Measurements from ENCODE around the gene NSG1. TPM values are rescaled to one million over a fixed set of nuclear protein-coding genes. Genes with fewer than 3 reads are reported as not detected.

Gene NSG1
- total and polyA plus RNA-seq, 2 donors, result 2.6 to 7.6 TPM

- no peaks in the 10 kb centered on the region for H3K27me3 ChIP-seq (ENCODE audit: control insufficient read depth in 2 of 2, insufficient read depth in 1 of 2, low read length in 1 of 2)
- DNase-seq (ENCODE audit: low read depth in 6 of 9, low spot score in 9 of 9), result no peak
- H3K4me1 ChIP-seq (ENCODE audit: control insufficient read depth in 2 of 2, insufficient read depth in 2 of 2, low read length in 2 of 2), result no peaks in the 10 kb centered on the region
- H3K27ac ChIP-seq (ENCODE audit: low read depth in 1 of 2, low read length in 1 of 2), result no peak overlapping the region
- 96% methylated on average over 5 of the region's 5 CpGs for WGBS
- no peak overlapping the region for H3K4me3 ChIP-seq (ENCODE audit: low read length in 2 of 2)
- H3K9me3 ChIP-seq (ENCODE audit: control insufficient read depth in 2 of 2, insufficient read depth in 1 of 2, low read length in 1 of 2), result no peaks in the 10 kb centered on the region
- peaks cover 28 to 40% of the 10 kb centered on the region in 2 donors for H3K36me3 ChIP-seq (ENCODE audit: control insufficient read depth in 2 of 2, insufficient read depth in 2 of 2, low read length in 1 of 2)
Measured at GRCh38 chr4:4455210-4455865, 68.4 kb downstream of the NSG1 start.

- WGBS, result 99% methylated on average over 7 of the region's 7 CpGs
- H3K4me3 ChIP-seq (ENCODE audit: low read length in 2 of 2), result no peak overlapping the region
- no peak overlapping the region for H3K27ac ChIP-seq (ENCODE audit: low read depth in 1 of 2, low read length in 1 of 2)
- no peak for DNase-seq (ENCODE audit: low read depth in 6 of 9, low spot score in 9 of 9)
- no peaks in the 10 kb centered on the region for H3K9me3 ChIP-seq (ENCODE audit: control insufficient read depth in 2 of 2, insufficient read depth in 1 of 2, low read length in 1 of 2)
- peaks cover 28 to 40% of the 10 kb centered on the region in 2 donors for H3K36me3 ChIP-seq (ENCODE audit: control insufficient read depth in 2 of 2, insufficient read depth in 2 of 2, low read length in 1 of 2)
- peaks cover under 1% of the 10 kb centered on the region in 2 donors for H3K4me1 ChIP-seq (ENCODE audit: control insufficient read depth in 2 of 2, insufficient read depth in 2 of 2, low read length in 2 of 2)
- no peaks in the 10 kb centered on the region for H3K27me3 ChIP-seq (ENCODE audit: control insufficient read depth in 2 of 2, insufficient read depth in 1 of 2, low read length in 1 of 2)
Measured at GRCh38 chr4:4456351-4456750, 69.4 kb downstream of the NSG1 start.

GRCh38 chr4:4456816-4457578, 70.1 kb downstream of the NSG1 start:
- WGBS, result 98% methylated on average over 8 of the region's 8 CpGs
- no peak overlapping the region for H3K27ac ChIP-seq (ENCODE audit: low read depth in 1 of 2, low read length in 1 of 2)
- H3K4me1 ChIP-seq (ENCODE audit: control insufficient read depth in 2 of 2, insufficient read depth in 2 of 2, low read length in 2 of 2), result peaks cover 7% of the 10 kb centered on the region in 2 donors
- DNase-seq (ENCODE audit: low read depth in 6 of 9, low spot score in 9 of 9), result no peak
- H3K9me3 ChIP-seq (ENCODE audit: control insufficient read depth in 2 of 2, insufficient read depth in 1 of 2, low read length in 1 of 2), result no peaks in the 10 kb centered on the region
- H3K36me3 ChIP-seq (ENCODE audit: control insufficient read depth in 2 of 2, insufficient read depth in 2 of 2, low read length in 1 of 2), result peaks cover 28 to 40% of the 10 kb centered on the region in 2 donors
- H3K27me3 ChIP-seq (ENCODE audit: control insufficient read depth in 2 of 2, insufficient read depth in 1 of 2, low read length in 1 of 2), result no peaks in the 10 kb centered on the region
- no peak overlapping the region for H3K4me3 ChIP-seq (ENCODE audit: low read length in 2 of 2)

- Histone ChIP-seq H3K9me3 (ENCODE audit: control insufficient read depth in 2 of 2, insufficient read depth in 1 of 2, low read length in 1 of 2) (no peaks in the 10 kb centered on the region), H3K4me3 (ENCODE audit: low read length in 2 of 2) (no peak overlapping the region), H3K4me1 (ENCODE audit: control insufficient read depth in 2 of 2, insufficient read depth in 2 of 2, low read length in 2 of 2) (peaks cover 8 to 17% of the 10 kb centered on the region in 2 donors), H3K27me3 (ENCODE audit: control insufficient read depth in 2 of 2, insufficient read depth in 1 of 2, low read length in 1 of 2) (no peaks in the 10 kb centered on the region), H3K36me3 (ENCODE audit: control insufficient read depth in 2 of 2, insufficient read depth in 2 of 2, low read length in 1 of 2) (peaks cover 25 to 35% of the 10 kb centered on the region in 2 donors), H3K27ac (ENCODE audit: low read depth in 1 of 2, low read length in 1 of 2) (no peak overlapping the region)
- no peak for DNase-seq (ENCODE audit: low read depth in 6 of 9, low spot score in 9 of 9)
- 86% methylated on average over 5 of the region's 5 CpGs for WGBS
Measured at GRCh38 chr4:4457803-4458553, 71.1 kb downstream of the NSG1 start.

GRCh38 chr4:4459181-4459580, 72.3 kb downstream of the NSG1 start:
- H3K36me3 ChIP-seq (ENCODE audit: control insufficient read depth in 2 of 2, insufficient read depth in 2 of 2, low read length in 1 of 2), result peaks cover 25 to 33% of the 10 kb centered on the region in 2 donors

GRCh38 chr4:4460759-4461158, 73.9 kb downstream of the NSG1 start:
- no peak overlapping the region for H3K4me3 ChIP-seq (ENCODE audit: low read length in 2 of 2)
- WGBS, result 98% methylated on average over 6 of the region's 6 CpGs
- no peaks in the 10 kb centered on the region for H3K27me3 ChIP-seq (ENCODE audit: control insufficient read depth in 2 of 2, insufficient read depth in 1 of 2, low read length in 1 of 2)
- no peak overlapping the region for H3K27ac ChIP-seq (ENCODE audit: low read depth in 1 of 2, low read length in 1 of 2)
- H3K4me1 ChIP-seq (ENCODE audit: control insufficient read depth in 2 of 2, insufficient read depth in 2 of 2, low read length in 2 of 2), result peaks cover 8 to 17% of the 10 kb centered on the region in 2 donors
- H3K9me3 ChIP-seq (ENCODE audit: control insufficient read depth in 2 of 2, insufficient read depth in 1 of 2, low read length in 1 of 2), result no peaks in the 10 kb centered on the region
- peaks cover 24 to 25% of the 10 kb centered on the region in 2 donors for H3K36me3 ChIP-seq (ENCODE audit: control insufficient read depth in 2 of 2, insufficient read depth in 2 of 2, low read length in 1 of 2)
- no peak for DNase-seq (ENCODE audit: low read depth in 6 of 9, low spot score in 9 of 9)

More at GRCh38 chr4:4459181-4459580, 72.3 kb downstream of the NSG1 start:
- no peak overlapping the region for H3K4me3 ChIP-seq (ENCODE audit: low read length in 2 of 2)
- H3K27ac ChIP-seq (ENCODE audit: low read depth in 1 of 2, low read length in 1 of 2), result no peak overlapping the region
- no peaks in the 10 kb centered on the region for H3K9me3 ChIP-seq (ENCODE audit: control insufficient read depth in 2 of 2, insufficient read depth in 1 of 2, low read length in 1 of 2)
- no peak for DNase-seq (ENCODE audit: low read depth in 6 of 9, low spot score in 9 of 9)
- H3K27me3 ChIP-seq (ENCODE audit: control insufficient read depth in 2 of 2, insufficient read depth in 1 of 2, low read length in 1 of 2), result no peaks in the 10 kb centered on the region
- 99% methylated on average over 5 of the region's 5 CpGs for WGBS
- H3K4me1 ChIP-seq (ENCODE audit: control insufficient read depth in 2 of 2, insufficient read depth in 2 of 2, low read length in 2 of 2), result peaks cover 8 to 17% of the 10 kb centered on the region in 2 donors

GRCh38 chr4:4461178-4461577, 74.3 kb downstream of the NSG1 start:
- H3K9me3 ChIP-seq (ENCODE audit: control insufficient read depth in 2 of 2, insufficient read depth in 1 of 2, low read length in 1 of 2), result no peaks in the 10 kb centered on the region
- H3K4me3 ChIP-seq (ENCODE audit: low read length in 2 of 2), result no peak overlapping the region
- peak overlapping the region in 1 of 2 donors; percentile 71 for H3K27ac ChIP-seq (ENCODE audit: low read depth in 1 of 2, low read length in 1 of 2)
- peaks cover 8 to 17% of the 10 kb centered on the region in 2 donors for H3K4me1 ChIP-seq (ENCODE audit: control insufficient read depth in 2 of 2, insufficient read depth in 2 of 2, low read length in 2 of 2)
- H3K36me3 ChIP-seq (ENCODE audit: control insufficient read depth in 2 of 2, insufficient read depth in 2 of 2, low read length in 1 of 2), result peaks cover 24% of the 10 kb centered on the region in 2 donors
- H3K27me3 ChIP-seq (ENCODE audit: control insufficient read depth in 2 of 2, insufficient read depth in 1 of 2, low read length in 1 of 2), result no peaks in the 10 kb centered on the region
- no peak for DNase-seq (ENCODE audit: low read depth in 6 of 9, low spot score in 9 of 9)

GRCh38 chr4:4461850-4462249, 74.9 kb downstream of the NSG1 start:
- peak; percentile 6 to 63 (median 32) for DNase-seq (ENCODE audit: low read depth in 6 of 9, low spot score in 9 of 9)
- H3K36me3 ChIP-seq (ENCODE audit: control insufficient read depth in 2 of 2, insufficient read depth in 2 of 2, low read length in 1 of 2), result peaks cover 21% of the 10 kb centered on the region in 2 donors
- peak overlapping the region; percentile 25 to 71 for H3K27ac ChIP-seq (ENCODE audit: low read depth in 1 of 2, low read length in 1 of 2)

GRCh38 chr4:4462970-4463369, 76.1 kb downstream of the NSG1 start:
- WGBS, result 92% methylated on average over 3 of the region's 3 CpGs
- H3K4me1 ChIP-seq (ENCODE audit: control insufficient read depth in 2 of 2, insufficient read depth in 2 of 2, low read length in 2 of 2), result peaks cover 8 to 17% of the 10 kb centered on the region in 2 donors
- H3K36me3 ChIP-seq (ENCODE audit: control insufficient read depth in 2 of 2, insufficient read depth in 2 of 2, low read length in 1 of 2), result peaks cover 20% of the 10 kb centered on the region in 2 donors
- H3K27me3 ChIP-seq (ENCODE audit: control insufficient read depth in 2 of 2, insufficient read depth in 1 of 2, low read length in 1 of 2), result no peaks in the 10 kb centered on the region
- H3K9me3 ChIP-seq (ENCODE audit: control insufficient read depth in 2 of 2, insufficient read depth in 1 of 2, low read length in 1 of 2), result no peaks in the 10 kb centered on the region
- peak overlapping the region in 1 of 2 donors; percentile 71 for H3K27ac ChIP-seq (ENCODE audit: low read depth in 1 of 2, low read length in 1 of 2)
- no peak overlapping the region for H3K4me3 ChIP-seq (ENCODE audit: low read length in 2 of 2)
- peak in 2 of 9 donors; percentile 7 to 16 for DNase-seq (ENCODE audit: low read depth in 6 of 9, low spot score in 9 of 9)

More at GRCh38 chr4:4461850-4462249, 74.9 kb downstream of the NSG1 start:
- Histone ChIP-seq H3K4me3 (ENCODE audit: low read length in 2 of 2) (no peak overlapping the region), H3K4me1 (ENCODE audit: control insufficient read depth in 2 of 2, insufficient read depth in 2 of 2, low read length in 2 of 2) (peaks cover 8 to 17% of the 10 kb centered on the region in 2 donors), H3K9me3 (ENCODE audit: control insufficient read depth in 2 of 2, insufficient read depth in 1 of 2, low read length in 1 of 2) (no peaks in the 10 kb centered on the region), H3K27me3 (ENCODE audit: control insufficient read depth in 2 of 2, insufficient read depth in 1 of 2, low read length in 1 of 2) (no peaks in the 10 kb centered on the region)
- 59% methylated on average over 5 of the region's 5 CpGs for WGBS
